LHCN-M2 (cell line): Measurements from ENCODE around the gene CCDC174. TPM values are rescaled to one million over a fixed set of nuclear protein-coding genes. Genes with fewer than 3 reads are reported as not detected.
"Not testable (repeated sequence)": the region's sequence is repeated elsewhere in the genome, so short reads cannot be mapped to it uniquely, and the experiment has no call there.

Source experiments
- DNase-seq: peaks from one replicate; pipeline ENCODE4 v3.0.0-alpha.2; 2012; ENCODE audit warnings: low read depth
- polyA plus RNA-seq: library from polyadenylated mRNA; unstranded; fragments of >200 nt; gene quantifications from one replicate; pipeline ENCODE4 v1.2.1, GENCODE V29; 2012; ENCODE audit warnings: missing spikeins
- total RNA-seq: library from RNA; depleted of rRNA; stranded (reverse); fragments of >200 nt; gene quantifications from 2 replicates; pipeline ENCODE4 v1.2.3, GENCODE V29; 2014; rRNA removed

The CCDC174 gene
- 10.2 and 13.5 TPM in 2 replicates for total RNA-seq
- 6.5 TPM for polyA plus RNA-seq

DNA sequence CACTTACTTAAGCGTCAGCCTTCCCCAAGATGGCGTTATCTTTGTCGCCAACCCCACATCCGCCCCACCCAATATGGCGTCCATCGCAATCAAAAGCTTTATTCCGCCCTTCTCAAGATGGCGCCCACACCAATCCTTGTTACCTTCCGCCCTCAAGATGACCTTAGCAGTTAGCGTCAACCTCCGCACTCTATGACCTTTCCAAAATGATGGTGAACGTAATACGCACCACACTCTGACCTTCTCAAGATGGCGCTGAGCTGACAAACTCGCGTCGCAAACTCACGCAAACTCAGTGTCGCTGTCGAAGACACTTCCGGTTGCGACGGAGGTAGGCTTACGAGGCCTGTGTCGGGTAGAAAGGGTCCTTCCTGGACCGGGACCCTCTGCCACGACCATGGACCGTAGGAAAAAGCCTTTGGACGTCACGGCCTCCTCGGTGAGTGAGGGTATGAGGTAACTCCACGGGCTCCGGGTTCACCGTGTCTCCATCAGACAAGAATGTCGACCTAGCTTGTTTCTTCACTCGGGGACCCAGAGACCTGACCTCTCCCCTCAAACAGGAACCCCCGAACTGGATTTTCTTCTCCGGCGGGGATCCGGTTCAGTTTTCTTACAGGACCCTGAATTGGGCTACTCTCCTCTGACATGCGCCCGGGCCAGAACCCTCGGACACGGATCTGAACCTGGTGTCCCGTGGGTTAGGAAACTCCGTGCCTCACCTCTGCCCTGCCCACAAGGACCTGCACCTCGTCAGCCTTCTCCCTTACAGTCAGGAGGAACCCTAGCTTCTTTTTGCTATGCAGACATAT, at the start of gene CCDC174:
TSS of gene CCDC174 (plus strand) at position 323 of the 812 bp plus-strand sequence. CDS start at position 398, 75 bp downstream.
- peak; percentile 99 for DNase-seq

GRCh38 chr3:14602006-14602803, 49.4 kb upstream of the CCDC174 start:
- DNase-seq = no peak

GRCh38 chr3:14602804-14603644, 48.5 kb upstream of the CCDC174 start:
- no peak for DNase-seq

DNA sequence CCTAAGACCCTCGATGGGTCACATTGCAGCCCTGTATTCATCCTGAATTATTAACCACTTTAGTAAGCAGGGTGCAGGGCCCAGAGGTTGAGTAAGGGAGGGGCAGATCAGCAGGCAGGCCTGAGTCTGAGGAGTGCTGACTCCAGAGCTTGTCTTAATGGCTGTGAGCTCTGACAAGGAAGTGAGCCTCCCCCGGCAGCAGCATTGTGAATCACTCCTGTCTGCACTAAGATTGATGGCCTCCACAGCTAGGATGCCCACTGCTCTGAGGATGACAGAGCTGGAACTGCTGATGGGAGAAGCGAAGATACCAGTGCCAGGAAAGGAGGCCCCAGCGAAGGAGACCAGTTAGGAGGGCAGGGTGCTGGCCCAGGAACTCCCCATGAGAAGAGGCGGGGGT, 46.5 kb upstream of the CCDC174 start:
- DNase-seq = peak; percentile 6

GRCh38 chr3:14605744-14606143, 45.8 kb upstream of the CCDC174 start:
- no peak for DNase-seq

- no peak for DNase-seq
These were observed 44.8 kb upstream of the CCDC174 start for GRCh38 chr3:14606669-14607339.

DNA sequence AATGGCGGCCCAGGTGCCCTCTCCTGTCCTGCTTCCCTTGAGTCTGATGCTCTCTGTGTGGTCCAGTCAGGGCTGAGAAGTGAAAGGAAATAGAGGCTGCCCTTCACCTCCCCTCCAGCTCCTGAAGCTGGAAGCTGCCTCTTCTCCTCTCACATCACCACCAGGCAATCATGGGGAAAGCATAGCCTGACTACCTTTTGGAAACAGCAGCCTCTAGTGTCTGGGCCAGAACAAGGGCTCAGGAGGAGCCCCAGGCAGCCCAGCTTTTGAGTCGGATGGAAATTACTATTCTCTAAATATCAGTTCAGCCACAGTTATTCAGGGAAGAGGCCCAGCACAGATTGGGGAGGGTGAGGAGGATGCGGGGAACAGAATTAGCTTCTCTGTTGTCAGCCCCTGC, 43.3 kb upstream of the CCDC174 start:
- DNase-seq = no peak

GRCh38 chr3:14609058-14609457, 42.5 kb upstream of the CCDC174 start:
- DNase-seq = not testable (repeated sequence)

DNA sequence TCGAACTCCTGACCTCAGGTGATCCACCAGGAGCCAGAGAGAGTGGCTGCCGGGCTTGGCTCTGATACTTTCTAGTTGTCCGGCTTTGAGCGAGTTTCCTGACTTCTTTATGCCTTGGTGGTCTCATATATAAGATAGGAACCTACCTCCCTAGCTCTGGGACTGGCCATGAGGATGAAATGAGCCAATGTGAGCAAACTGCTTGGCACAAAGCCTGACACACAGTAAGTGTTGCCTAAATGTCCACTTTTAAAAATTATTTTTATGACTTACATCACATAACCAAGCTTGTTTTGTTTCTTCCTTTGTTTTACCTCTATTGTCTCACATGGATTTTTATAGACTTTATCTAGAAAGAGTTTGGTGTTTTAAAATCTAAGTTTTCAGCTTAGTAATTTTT, 42.1 kb upstream of the CCDC174 start:
- DNase-seq = no peak

GRCh38 chr3:14609941-14610340, 41.6 kb upstream of the CCDC174 start:
- DNase-seq = no peak

- DNase-seq = no peak
These were observed 37.4 kb upstream of the CCDC174 start for GRCh38 chr3:14614189-14614588.

- no peak for DNase-seq
These were observed 36.7 kb upstream of the CCDC174 start for GRCh38 chr3:14614862-14615261.

DNA sequence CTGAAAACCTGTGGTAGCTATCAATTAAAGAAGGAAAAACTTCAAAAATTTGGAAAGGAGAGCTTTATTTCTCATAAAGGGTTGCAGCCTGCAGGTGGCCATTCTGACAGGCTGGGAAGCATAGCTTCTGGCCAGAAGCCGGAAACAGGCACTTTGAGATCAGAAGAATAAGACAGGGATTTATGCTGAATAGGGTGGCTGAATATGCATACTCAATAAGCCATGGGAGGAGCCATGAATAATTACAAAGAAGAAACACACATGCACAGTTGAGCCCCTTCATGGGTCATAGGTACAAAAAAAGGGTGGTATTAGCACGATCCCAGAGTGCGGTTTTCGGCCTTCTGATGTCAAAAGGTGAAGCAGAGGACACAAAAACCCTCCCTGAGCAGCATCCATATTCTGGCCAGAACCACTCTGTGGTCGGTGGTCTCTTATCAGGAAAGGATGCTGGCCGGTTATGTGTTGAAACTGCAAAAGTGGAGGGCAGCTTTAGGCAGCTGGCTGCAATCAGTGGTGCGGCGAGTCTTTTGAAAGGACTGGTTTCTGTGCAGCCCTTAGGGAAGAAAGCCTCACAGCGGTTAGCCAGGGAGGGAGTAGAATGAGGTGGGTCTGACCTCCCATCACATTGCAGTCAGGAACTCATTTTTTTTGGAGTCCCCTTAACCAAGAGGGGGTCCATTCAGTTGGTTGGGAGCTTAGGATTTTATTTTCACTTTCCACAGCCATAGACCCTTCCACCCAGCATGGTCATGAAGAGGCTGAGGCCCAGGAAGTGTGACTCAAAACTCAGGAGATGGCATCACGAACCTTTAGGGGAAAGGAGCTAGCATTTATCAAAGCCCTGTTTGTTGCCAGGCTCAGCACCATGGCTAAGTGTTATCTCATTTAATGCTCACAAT, 34.7 kb upstream of the CCDC174 start:
- no peak for DNase-seq

GRCh38 chr3:14617508-14618023, 34.0 kb upstream of the CCDC174 start:
- DNase-seq = no peak

DNA sequence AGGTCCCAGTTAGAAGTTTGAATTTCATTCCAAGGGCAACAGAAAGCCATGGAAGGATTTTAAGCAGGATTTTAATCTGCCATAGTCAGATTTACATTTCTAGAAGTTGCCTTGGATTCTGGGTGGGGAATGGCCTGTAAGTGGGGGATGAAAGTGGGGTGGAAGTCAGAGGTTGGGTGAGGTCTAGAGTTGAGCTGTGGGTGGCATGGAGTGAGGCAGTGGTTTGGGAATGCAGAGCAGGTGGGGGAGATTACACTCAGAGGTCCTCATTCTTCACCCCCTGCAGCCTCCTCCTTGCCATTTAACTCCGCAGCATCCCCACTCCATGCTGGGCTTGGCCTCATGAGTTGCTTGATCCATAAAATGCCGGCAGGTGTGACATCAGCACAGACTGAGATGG, 32.0 kb upstream of the CCDC174 start:
- DNase-seq = no peak

- no peak for DNase-seq
These were observed 31.1 kb upstream of the CCDC174 start for GRCh38 chr3:14620512-14620911.

- DNase-seq = no peak
These were observed 30.5 kb upstream of the CCDC174 start for GRCh38 chr3:14621093-14621492.

DNA sequence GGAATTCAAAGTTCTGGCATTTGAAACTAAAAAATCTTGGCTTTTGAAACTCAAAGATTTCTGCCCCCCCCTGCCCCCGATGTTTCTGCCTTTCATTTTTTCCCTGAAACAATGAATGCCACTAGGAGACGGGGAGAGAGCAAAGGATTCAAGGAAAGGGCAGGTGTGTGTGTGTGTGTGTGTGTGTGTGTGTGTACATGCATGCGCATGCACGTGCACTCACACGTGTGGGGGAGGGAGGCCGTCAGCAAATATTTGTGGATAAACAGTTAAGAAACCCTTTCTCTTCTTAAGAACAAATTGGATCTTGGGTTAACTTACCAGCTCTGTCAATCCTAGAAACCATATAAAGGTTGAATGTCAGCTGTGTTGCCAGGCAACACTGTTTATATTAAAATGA, 29.2 kb upstream of the CCDC174 start:
- no peak for DNase-seq

DNA sequence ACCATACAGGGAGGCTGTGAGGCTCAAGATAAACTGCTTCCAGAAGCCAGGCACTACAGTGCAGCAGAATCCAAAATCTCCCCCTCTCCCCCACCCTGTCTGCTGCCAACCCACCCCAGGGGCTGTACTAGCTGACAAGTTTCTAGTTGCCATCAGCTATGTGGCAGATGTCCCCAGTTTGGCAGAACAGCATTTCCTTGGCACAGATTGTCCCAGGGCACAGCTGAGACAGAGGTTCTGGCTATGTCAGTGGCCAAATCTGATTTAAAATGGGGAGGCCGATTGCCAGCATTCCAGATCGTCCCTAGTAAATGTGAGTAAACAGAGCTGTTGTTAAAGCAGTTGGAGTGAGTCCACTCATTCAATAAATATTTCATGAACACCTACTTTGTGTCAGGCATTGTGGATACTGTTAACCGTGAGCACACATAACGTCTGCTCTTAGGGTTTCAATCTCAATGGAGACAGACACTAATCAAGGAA, 28.0 kb upstream of the CCDC174 start:
- DNase-seq = no peak

- DNase-seq = no peak
These were observed 27.1 kb upstream of the CCDC174 start for GRCh38 chr3:14624498-14624897.
